Measurements from ENCODE around the gene UXS1.

DNA sequence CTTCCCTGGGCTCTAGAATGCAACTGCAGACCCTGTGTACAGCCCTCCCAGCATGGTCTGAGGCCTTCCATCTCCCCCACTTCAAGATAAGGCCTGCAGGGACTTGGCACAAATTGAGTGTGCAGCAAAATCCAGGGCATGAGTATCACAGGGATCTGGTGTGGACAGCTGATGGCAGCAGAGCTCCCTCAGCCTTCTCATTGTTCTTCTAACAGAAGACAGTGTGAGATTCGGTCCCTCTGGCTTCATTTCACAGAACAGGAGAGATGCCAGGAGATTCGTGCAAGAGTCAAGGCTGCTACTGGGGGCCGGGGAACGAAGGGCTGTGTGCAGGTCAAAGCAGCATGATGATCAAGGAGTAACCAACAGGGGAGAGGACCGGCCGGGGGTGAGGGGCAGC lies 85.8 kb downstream of the UXS1 start:
- TF ChIP-seq CTCF (IDR thresholded peaks at IDR 0.05) (no peak), POLR2A (IDR thresholded peaks at IDR 0.05) (no peak)
